Fibroblast of mammary gland (primary cell): Measurements from ENCODE around the gene ANOS1.

Experiments used
- DNase-seq: peaks from one replicate; pipeline ENCODE4 v3.0.0-alpha.2; 2010; ENCODE audit warnings: low read depth
- H3K4me3 ChIP-seq: 2 replicates; pipeline ENCODE4 v1.5.1; 2011; ENCODE audit warnings: low read depth, mild to moderate bottlenecking, low read length, moderate library complexity; ENCODE audit not compliant: control insufficient read depth
- CTCF ChIP-seq: conservative IDR thresholded peaks from 2 replicates; pipeline ENCODE4 v1.5.1; 2011; ENCODE audit warnings: low read depth, low read length, inconsistent platforms; ENCODE audit not compliant: control insufficient read depth, insufficient read depth

The ANOS1 gene

GRCh38 chrX:8586953-8587352 lies 145.0 kb downstream of the ANOS1 start:
- H3K4me3 ChIP-seq = no peak overlapping the region
- no peak for TF ChIP-seq CTCF
- DNase-seq = no peak

- no peak for DNase-seq
- H3K4me3 ChIP-seq = no peak overlapping the region
- TF ChIP-seq CTCF = no peak
Measured at GRCh38 chrX:8579602-8580001, 152.3 kb downstream of the ANOS1 start.

- no peak overlapping the region for H3K4me3 ChIP-seq
- DNase-seq = no peak
- TF ChIP-seq CTCF = no peak
Measured at GRCh38 chrX:8576821-8577220, 155.1 kb downstream of the ANOS1 start.

GRCh38 chrX:8565729-8566128 lies 166.2 kb downstream of the ANOS1 start:
- H3K4me3 ChIP-seq = no peak overlapping the region
- TF ChIP-seq CTCF = no peak
- DNase-seq = no peak

- DNase-seq = no peak
- no peak for TF ChIP-seq CTCF
- no peak overlapping the region for H3K4me3 ChIP-seq
Measured at GRCh38 chrX:8548446-8548845, 183.5 kb downstream of the ANOS1 start.

- no peak overlapping the region for H3K4me3 ChIP-seq
- TF ChIP-seq CTCF = no peak
- no peak for DNase-seq
Measured at GRCh38 chrX:8546715-8547114, 185.2 kb downstream of the ANOS1 start.

GRCh38 chrX:8520791-8521190 lies 211.1 kb downstream of the ANOS1 start:
- DNase-seq = peak; percentile 18
- TF ChIP-seq CTCF = no peak

More at GRCh38 chrX:8520791-8521190, 211.1 kb downstream of the ANOS1 start:
- no peak overlapping the region for H3K4me3 ChIP-seq
